Measurements from ENCODE around the gene RBP7. TPM values are rescaled to one million over a fixed set of nuclear protein-coding genes. Genes with fewer than 3 reads are reported as not detected.

The RBP7 gene
- total RNA-seq, 1 donor from 2014 or later = not detected

DNA sequence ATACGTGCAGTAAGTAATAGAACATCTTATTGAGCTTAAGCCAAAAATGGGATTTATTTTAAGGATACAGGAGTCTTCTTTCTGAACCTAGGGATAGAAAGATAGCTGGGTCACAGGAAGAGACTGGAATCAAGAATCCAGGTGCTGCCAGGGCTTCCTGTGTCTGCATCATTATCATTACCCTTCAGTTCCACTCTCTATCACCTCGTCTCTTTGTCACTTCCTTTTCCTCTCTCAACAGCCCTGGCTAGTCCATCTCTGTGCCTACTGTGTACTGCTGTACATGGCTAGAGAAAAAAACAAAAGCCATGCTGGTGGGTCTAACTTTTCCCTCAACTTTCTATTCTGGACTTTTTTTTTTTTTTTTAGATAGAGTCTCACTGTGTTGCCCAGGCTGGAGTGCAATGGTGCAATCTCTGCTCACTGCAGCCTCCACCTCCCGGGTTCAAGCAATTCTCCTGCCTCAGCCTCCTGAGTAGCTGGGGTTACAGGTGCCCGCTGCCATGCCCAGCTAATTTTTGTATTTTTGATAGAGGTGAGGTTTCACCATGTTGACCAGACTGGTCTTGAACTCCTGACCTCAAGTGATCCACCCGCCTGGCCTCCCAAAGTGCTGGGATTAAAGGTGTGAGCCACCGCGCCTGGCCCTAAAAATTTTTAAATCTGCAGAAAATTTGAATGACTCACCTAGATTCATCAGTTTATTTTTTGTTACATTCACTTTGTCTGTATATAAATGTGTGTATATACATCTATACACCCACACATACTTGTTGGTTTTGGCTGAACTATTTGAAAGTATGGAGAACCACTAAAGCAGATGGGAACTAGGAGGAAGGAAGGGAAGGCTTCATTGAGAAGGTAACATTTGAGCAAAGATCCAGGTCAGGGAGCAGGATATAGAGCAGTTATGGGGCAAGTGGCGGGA is 67.7 kb downstream of the RBP7 start:
- DNase-seq (ENCODE audit: low spot score) = no peak

DNA sequence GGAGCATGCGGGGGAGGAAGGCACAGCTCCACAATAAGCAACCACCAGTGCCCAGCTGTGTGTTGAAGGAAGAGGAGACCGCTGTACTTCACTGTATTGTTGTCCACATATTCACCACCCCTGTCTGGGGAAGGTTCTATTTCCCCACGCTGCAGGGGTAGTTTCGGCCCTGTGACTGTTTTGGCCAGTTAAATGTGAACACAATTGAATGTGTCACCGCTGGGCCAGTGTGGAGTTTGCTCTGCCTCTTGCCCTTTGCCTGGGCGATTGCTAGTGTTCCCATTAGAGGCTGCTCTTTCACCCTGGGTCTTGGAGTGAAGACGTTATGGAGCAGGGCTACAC is 68.3 kb downstream of the RBP7 start:
- DNase-seq (ENCODE audit: low spot score) = no peak

Other genes with a start within 250 kb of the RBP7 start
- gene CLSTN1, start 173.3 kb upstream of the RBP7 start, total RNA-seq (ENCODE audit: insufficient read depth, low replicate concordance) = 92.0 TPM
- gene CTNNBIP1, start 87.0 kb upstream of the RBP7 start, total RNA-seq (ENCODE audit: insufficient read depth, low replicate concordance) = 63.8 TPM
- gene LZIC, start 53.8 kb upstream of the RBP7 start, total RNA-seq (ENCODE audit: insufficient read depth, low replicate concordance) = 54.9 TPM
- gene NMNAT1, start 53.8 kb upstream of the RBP7 start, total RNA-seq (ENCODE audit: insufficient read depth, low replicate concordance) = 15.9 TPM
- 36.4 TPM for gene UBE4B, start 35.7 kb downstream of the RBP7 start, total RNA-seq (ENCODE audit: insufficient read depth, low replicate concordance)
- gene KIF1B, start 213.3 kb downstream of the RBP7 start, total RNA-seq (ENCODE audit: insufficient read depth, low replicate concordance) = 40.4 TPM